ENCODE results near the gene ATG3.

ATG3 gene

GRCh38 chr3:112489674-112490479, 71.9 kb downstream of the ATG3 start:
- CTCF ChIA-PET = no interaction called here
- POLR2A ChIA-PET = no interaction called here
- no peak overlapping the region for H3K4me3 ChIP-seq (ENCODE audit: low read depth, low read length)
- no peak for DNase-seq (ENCODE audit: low read depth, low spot score)
- TF ChIP-seq, protein P1, sequence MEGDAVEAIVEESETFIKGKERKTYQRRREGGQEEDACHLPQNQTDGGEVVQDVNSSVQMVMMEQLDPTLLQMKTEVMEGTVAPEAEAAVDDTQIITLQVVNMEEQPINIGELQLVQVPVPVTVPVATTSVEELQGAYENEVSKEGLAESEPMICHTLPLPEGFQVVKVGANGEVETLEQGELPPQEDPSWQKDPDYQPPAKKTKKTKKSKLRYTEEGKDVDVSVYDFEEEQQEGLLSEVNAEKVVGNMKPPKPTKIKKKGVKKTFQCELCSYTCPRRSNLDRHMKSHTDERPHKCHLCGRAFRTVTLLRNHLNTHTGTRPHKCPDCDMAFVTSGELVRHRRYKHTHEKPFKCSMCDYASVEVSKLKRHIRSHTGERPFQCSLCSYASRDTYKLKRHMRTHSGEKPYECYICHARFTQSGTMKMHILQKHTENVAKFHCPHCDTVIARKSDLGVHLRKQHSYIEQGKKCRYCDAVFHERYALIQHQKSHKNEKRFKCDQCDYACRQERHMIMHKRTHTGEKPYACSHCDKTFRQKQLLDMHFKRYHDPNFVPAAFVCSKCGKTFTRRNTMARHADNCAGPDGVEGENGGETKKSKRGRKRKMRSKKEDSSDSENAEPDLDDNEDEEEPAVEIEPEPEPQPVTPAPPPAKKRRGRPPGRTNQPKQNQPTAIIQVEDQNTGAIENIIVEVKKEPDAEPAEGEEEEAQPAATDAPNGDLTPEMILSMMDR (IDR thresholded peaks at IDR 0.05; ENCODE audit: insufficient read depth, low read length, missing control alignments) = no peak

DNA sequence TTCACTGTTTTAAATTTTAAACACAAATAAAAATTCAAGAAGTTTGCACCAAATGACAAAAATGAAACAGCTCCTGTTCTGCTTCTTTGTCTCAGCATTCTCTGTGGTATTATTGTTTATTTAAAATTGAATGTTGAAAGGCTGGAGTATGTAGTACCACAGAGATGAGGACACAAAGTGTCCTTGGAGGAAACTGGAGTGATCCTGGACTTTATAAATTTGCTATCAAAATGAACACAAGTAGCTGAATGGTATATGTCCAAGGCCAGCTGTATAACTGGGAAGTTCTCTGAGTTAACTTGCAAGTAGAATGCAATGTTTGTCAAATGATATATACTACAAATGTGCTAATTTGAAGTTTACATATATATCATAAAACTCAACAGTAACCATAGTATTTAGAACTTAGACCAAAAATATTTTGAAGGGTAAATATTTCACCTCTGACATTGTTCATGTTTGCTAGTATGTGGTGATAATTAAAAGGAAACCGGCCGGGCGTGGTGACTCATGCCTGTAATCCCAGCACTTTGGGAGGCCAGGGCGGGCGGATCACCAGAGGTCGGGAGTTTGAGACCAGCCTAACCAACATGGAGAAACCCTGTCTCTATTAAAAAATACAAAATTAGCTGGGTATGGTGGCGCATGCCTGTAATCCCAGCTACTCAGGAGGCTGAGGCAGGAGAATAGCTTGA, 74.8 kb downstream of the ATG3 start:
- POLR2A ChIA-PET = no interaction called here
- TF ChIP-seq, protein P1 (IDR thresholded peaks at IDR 0.05; ENCODE audit: insufficient read depth, low read length, missing control alignments) = no peak
- DNase-seq (ENCODE audit: low read depth, low spot score) = no peak
- H3K4me3 ChIP-seq (ENCODE audit: low read depth, low read length) = no peak overlapping the region
- CTCF ChIA-PET = no interaction called here

- CTCF ChIA-PET = no interaction called here
- POLR2A ChIA-PET = no interaction called here
- TF ChIP-seq, protein P1 (IDR thresholded peaks at IDR 0.05; ENCODE audit: insufficient read depth, low read length, missing control alignments) = no peak
- no peak overlapping the region for H3K4me3 ChIP-seq (ENCODE audit: low read depth, low read length)
- no peak for DNase-seq (ENCODE audit: low read depth, low spot score)
Measured at GRCh38 chr3:112484352-112484751, 77.4 kb downstream of the ATG3 start.

- ChIA-PET CTCF (no interaction called here), POLR2A (no interaction called here)
- no peak for DNase-seq (ENCODE audit: low read depth, low spot score)
- no peak overlapping the region for H3K4me3 ChIP-seq (ENCODE audit: low read depth, low read length)
- TF ChIP-seq, protein P1 (IDR thresholded peaks at IDR 0.05; ENCODE audit: insufficient read depth, low read length, missing control alignments) = no peak
Measured at GRCh38 chr3:112482675-112483074, 79.1 kb downstream of the ATG3 start.

Data from AG04449 (cell line).